Heart right ventricle (tissue), 16 donors: ENCODE results near the gene KLK2. TPM values are rescaled to one million over a fixed set of nuclear protein-coding genes. Genes with fewer than 3 reads are reported as not detected.

Source experiments
- ATAC-seq, 8 donors: fragments of 200-7000 bp; cut with Tn5 transposase; one replicate each; pipeline ENCODE4 v1.9.1; 2020; ENCODE audit warnings: mild to moderate bottlenecking in 8 of 8, moderate library complexity in 8 of 8, moderate number of reproducible peaks in 1 of 8
- DNase-seq, 2 donors: peaks; one replicate each; pipeline ENCODE4 v3.0.0-alpha.2; 2020
- H3K27ac ChIP-seq, 10 donors: fragments of 200-600 bp; sonication (generic) in 2 of 10; one replicate each; pipeline versions ENCODE4 v1.5.0 to v1.8.0; 2020 to 2022; ENCODE audit warnings: mild to moderate bottlenecking in 3 of 10
- H3K27me3 ChIP-seq, 7 donors: fragments of 200-600 bp; one replicate each; pipeline ENCODE4 v1.8.0; 2021 to 2022; ENCODE audit warnings: mild to moderate bottlenecking in 2 of 7
- H3K36me3 ChIP-seq, 9 donors: fragments of 200-600 bp; sonication (generic) in 1 of 9; one replicate each; pipeline versions ENCODE4 v1.5.0 to v1.8.0; 2020 to 2022; ENCODE audit warnings: mild to moderate bottlenecking in 2 of 9
- H3K4me1 ChIP-seq, 9 donors: fragments of 200-600 bp; sonication (generic) in 1 of 9; one replicate each; pipeline versions ENCODE4 v1.5.0 to v1.8.0; 2020 to 2022; ENCODE audit warnings: mild to moderate bottlenecking in 4 of 9
- H3K4me3 ChIP-seq, 10 donors: fragments of 200-600 bp; sonication (generic) in 2 of 10; one replicate each; pipeline versions ENCODE4 v1.5.0 to v1.8.0; 2020 to 2022; ENCODE audit warnings: mild to moderate bottlenecking in 7 of 10, moderate library complexity in 2 of 10
- H3K9me3 ChIP-seq, 11 donors: fragments of 200-600 bp in 10 of 11; sonication (generic) in 2 of 11; one replicate each; pipeline versions ENCODE4 v1.5.0 to v1.8.0; 2013 to 2022; ENCODE audit warnings: mild to moderate bottlenecking in 2 of 11, control low read depth in 1 of 11, moderate library complexity in 1 of 11
- CTCF ChIP-seq, 9 donors: fragments of 200-600 bp; sonication (generic) in 2 of 9; IDR thresholded peaks; one replicate each; pipeline versions ENCODE4 v1.5.0 to v1.8.0; 2021 to 2022; ENCODE audit warnings: antibody characterized with exemption in 9 of 9, mild to moderate bottlenecking in 5 of 9, moderate library complexity in 1 of 9
- WGBS, 2 donors: extraction: QIAGEN DNeasy Blood & Tissue Kit; methylation state at CpG; one replicate each; pipeline ENCODE4 v1.1.7; 2013; ENCODE audit warnings: inconsistent platforms in 1 of 2; 5-methylcytosine and 5-hydroxymethylcytosine counted together
- intact Hi-C, 10 donors: fragments of 100-400 bp; cut with DNase I; formaldehyde crosslinking; loops; one replicate each; pipeline versions ENCODE4 v1.11.1 to v1.14.2; 2022
- polyA plus RNA-seq, 2 donors: library from polyadenylated mRNA; stranded (reverse); fragments of 200-250 nt; gene quantifications; one replicate each; pipeline ENCODE4 v1.2.3, GENCODE V29; 2013
- total RNA-seq, 10 donors: library from RNA; stranded (reverse); fragmentation: NEBNext Ultra II Directional in 3 of 10; extraction: Animal tissue kit (Norgen Biotek cat#: 25700) in 3 of 10; gene quantifications; one replicate each; pipeline versions ENCODE4 v1.2.1 to v1.2.4, GENCODE V29; 2021 to 2023
- donor health status: Arrhythmogenic right ventricular cardiomyopathy.
- donor health status: ischemic (EF 13 %, LVEDD 7.1; RV severe dilation, severe dysfunction).
- donor health status: healthy with polysubstance abuse.
- donor health status: DM: no; HTN: yes; CAD: no.
- donor health status: DM: no; HTN: no; CAD: no.
- donor health status: ischemic (EF 25% LVEDD 6.9; RV normal size, moderate dysfunction).
- donor health status: ischemic (EF 25% LVEDD 5.7; RV mildly dilated, moderate dysfunction).
- donor health status: healthy.
- donor health status: DM: yes; HTN: yes; CAD: no.
- donor health status: Ischemic cardiomyopathy.
- donor health status: ischemic (EF 35%, LVEDD 5.7; RV mildly dilated, moderate dysfunction).
- donor health status: nonischemic (EF 11% LVEDD 7.7; RV severe dilation, severe dysfunction).
- donor health status: DM: yes; HTN: yes; CAD: no.
- donor health status: PGD.
- donor health status: ischemic (EF 29% LVEDD 5.4; RV normal size, mild dysfunction).
- donor health status: nonischemic (EF 23%, LVEDD 6.1; RV moderate dilation, normal function).

The KLK2 gene
- total and polyA plus RNA-seq, 12 donors, result not detected

DNA sequence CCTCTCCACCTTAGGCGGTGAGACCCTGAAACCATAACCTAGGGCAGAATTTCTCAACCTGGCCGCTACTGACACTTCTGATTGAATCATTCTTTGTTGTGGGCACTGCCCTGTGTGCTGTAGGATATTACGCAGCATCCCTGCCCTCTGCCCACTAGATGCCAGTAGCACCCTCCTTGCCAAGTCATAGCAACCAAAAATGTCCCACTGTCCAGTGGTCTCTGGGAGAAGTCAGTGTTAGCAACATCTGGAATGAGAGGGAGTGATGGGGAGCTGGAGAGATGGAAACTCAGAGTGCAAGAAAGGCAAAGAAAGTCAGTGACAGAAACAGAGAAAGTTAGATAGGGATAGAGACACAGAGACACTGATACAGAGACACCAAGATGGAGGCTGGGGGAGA lies 24.4 kb downstream of the KLK2 start:
- TF ChIP-seq CTCF (IDR thresholded peaks at IDR 0.05), result no peak
- 75 to 87% methylated on average over 3 of the region's 3 CpGs for WGBS, 2 donors
- no peaks in the 10 kb centered on the region for H3K9me3 ChIP-seq
- ATAC-seq (no peak), DNase-seq (no peak)
- H3K4me3 ChIP-seq, result no peak overlapping the region
- intact Hi-C loops, result no loop called here
- peaks cover 0 to 45% (median 34%) of the 10 kb centered on the region in 7 donors for H3K27me3 ChIP-seq
- H3K36me3 ChIP-seq, result no peaks in the 10 kb centered on the region
- H3K27ac ChIP-seq, result no peak overlapping the region
- H3K4me1 ChIP-seq, result no peaks in the 10 kb centered on the region

DNA sequence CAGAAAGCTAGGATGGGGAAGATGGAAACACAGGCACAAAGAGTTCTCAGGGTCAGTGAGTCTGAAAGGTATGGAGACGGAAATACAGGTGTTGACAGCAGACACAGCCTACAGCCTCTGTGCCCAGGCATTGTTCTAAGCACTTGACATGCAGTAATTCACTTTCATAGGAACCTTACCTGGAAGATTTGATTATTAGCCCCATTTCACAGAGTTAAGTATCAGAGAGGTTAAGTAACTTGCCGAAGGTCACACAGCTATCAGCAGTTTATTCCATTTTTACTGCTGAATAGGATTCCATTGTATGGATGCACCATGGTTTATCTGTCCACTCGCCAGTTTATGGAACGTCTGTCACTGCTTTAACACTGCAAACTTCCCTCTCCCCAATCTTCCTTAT lies 24.8 kb downstream of the KLK2 start:
- Histone ChIP-seq H3K4me3 (no peak overlapping the region), H3K9me3 (no peaks in the 10 kb centered on the region), H3K27me3 (peaks cover 0 to 42% (median 30%) of the 10 kb centered on the region in 7 donors), H3K36me3 (no peaks in the 10 kb centered on the region), H3K4me1 (no peaks in the 10 kb centered on the region), H3K27ac (no peak overlapping the region)
- intact Hi-C loops, result no loop called here
- no peak for TF ChIP-seq CTCF (IDR thresholded peaks at IDR 0.05)
- WGBS, 2 donors, result 70 to 76% methylated on average over 4 of the region's 4 CpGs
- DNase-seq, result no peak
- ATAC-seq, result no peak

- H3K27me3 ChIP-seq, result peaks cover 0 to 45% (median 27%) of the 10 kb centered on the region in 7 donors
- WGBS, 2 donors, result 86 to 89% methylated on average over 3 of the region's 3 CpGs
Observed at GRCh38 chr19:50899569-50899968, 26.3 kb downstream of the KLK2 start.

DNA sequence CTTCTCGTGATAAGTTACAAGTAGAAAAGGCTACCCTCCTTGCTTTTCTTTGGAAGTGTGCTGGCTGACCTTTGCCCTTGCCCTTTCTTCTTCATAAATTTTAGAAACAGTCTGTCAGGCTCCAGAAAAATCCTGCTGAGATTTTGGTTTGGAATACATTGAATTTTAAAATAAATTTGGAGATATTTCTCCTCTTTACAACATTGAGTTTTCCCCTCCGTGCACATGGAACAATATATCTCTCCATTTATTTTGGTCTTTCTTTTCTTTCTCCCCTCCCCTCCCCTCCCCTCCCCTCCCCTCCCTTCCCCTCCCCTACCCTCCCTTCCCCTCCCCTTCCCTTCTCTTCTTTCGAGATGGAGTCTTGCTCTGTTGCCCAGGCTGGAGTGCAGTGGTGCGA lies 29.4 kb downstream of the KLK2 start:
- Histone ChIP-seq H3K27ac (no peak overlapping the region), H3K27me3 (peaks cover 0 to 59% (median 48%) of the 10 kb centered on the region in 7 donors), H3K9me3 (no peaks in the 10 kb centered on the region), H3K4me3 (no peak overlapping the region), H3K4me1 (no peaks in the 10 kb centered on the region), H3K36me3 (no peaks in the 10 kb centered on the region)
- intact Hi-C loops, result no loop called here
- ATAC-seq, result no peak
- no peak for DNase-seq
- 65 to 74% methylated on average over 2 to 3 of the region's 4 CpGs for WGBS, 2 donors
- no peak for TF ChIP-seq CTCF (IDR thresholded peaks at IDR 0.05)

More at GRCh38 chr19:50899569-50899968, 26.3 kb downstream of the KLK2 start:
- ATAC-seq (no peak), DNase-seq (no peak)
- Histone ChIP-seq H3K4me3 (no peak overlapping the region), H3K36me3 (no peaks in the 10 kb centered on the region), H3K9me3 (no peaks in the 10 kb centered on the region), H3K4me1 (no peaks in the 10 kb centered on the region), H3K27ac (no peak overlapping the region)
- intact Hi-C loops, result no loop called here
- TF ChIP-seq CTCF (IDR thresholded peaks at IDR 0.05), result no peak
